Fibroblast of skin of abdomen (primary cell): ENCODE data around the gene CMSS1.

ENCODE experiments used
- DNase-seq: peaks from one replicate; pipeline ENCODE4 v3.0.0-alpha.2; 2013

Gene CMSS1

GRCh38 chr3:100001526-100002270 lies 184.0 kb downstream of the CMSS1 start:
- no peak for DNase-seq

GRCh38 chr3:100002599-100003350 lies 185.1 kb downstream of the CMSS1 start:
- DNase-seq: peak; percentile 92

GRCh38 chr3:100003609-100004503 lies 186.2 kb downstream of the CMSS1 start:
- DNase-seq: no peak

- no peak for DNase-seq
Measured at GRCh38 chr3:100004931-100005330, 187.3 kb downstream of the CMSS1 start.

GRCh38 chr3:100005665-100006393 lies 188.2 kb downstream of the CMSS1 start:
- no peak for DNase-seq

GRCh38 chr3:100006570-100007271 lies 189.1 kb downstream of the CMSS1 start:
- DNase-seq: peak; percentile 59

- no peak for DNase-seq
Measured at GRCh38 chr3:100007313-100007712, 189.7 kb downstream of the CMSS1 start.

GRCh38 chr3:100008081-100008698 lies 190.5 kb downstream of the CMSS1 start:
- no peak for DNase-seq

- no peak for DNase-seq
Measured at GRCh38 chr3:100009276-100010086, 191.8 kb downstream of the CMSS1 start.

GRCh38 chr3:100010087-100010417 lies 192.4 kb downstream of the CMSS1 start:
- no peak for DNase-seq

- DNase-seq: no peak
Measured at GRCh38 chr3:100018806-100019205, 201.1 kb downstream of the CMSS1 start.

GRCh38 chr3:100019719-100020118 lies 202.1 kb downstream of the CMSS1 start:
- peak; percentile 64 for DNase-seq

GRCh38 chr3:100020876-100021644 lies 203.4 kb downstream of the CMSS1 start:
- peak; percentile 47 for DNase-seq

GRCh38 chr3:100022506-100022905 lies 204.8 kb downstream of the CMSS1 start:
- DNase-seq: no peak

GRCh38 chr3:100023150-100023549 lies 205.5 kb downstream of the CMSS1 start:
- DNase-seq: peak; percentile 79

- DNase-seq: no peak
Measured at GRCh38 chr3:100023595-100023994, 205.9 kb downstream of the CMSS1 start.

GRCh38 chr3:100024520-100025303 lies 207.1 kb downstream of the CMSS1 start:
- DNase-seq: peak; percentile 57

GRCh38 chr3:100027321-100027720 lies 209.7 kb downstream of the CMSS1 start:
- no peak for DNase-seq

- DNase-seq: no peak
Measured at GRCh38 chr3:100029052-100029451, 211.4 kb downstream of the CMSS1 start.
